Effector CD4-positive, alpha-beta T cell (primary cell): Measurements from ENCODE around the gene RAD51B.

Experiments
- DNase-seq: peaks from one replicate; pipeline ENCODE4 v3.0.0-alpha.2; 2020

The RAD51B gene

DNA sequence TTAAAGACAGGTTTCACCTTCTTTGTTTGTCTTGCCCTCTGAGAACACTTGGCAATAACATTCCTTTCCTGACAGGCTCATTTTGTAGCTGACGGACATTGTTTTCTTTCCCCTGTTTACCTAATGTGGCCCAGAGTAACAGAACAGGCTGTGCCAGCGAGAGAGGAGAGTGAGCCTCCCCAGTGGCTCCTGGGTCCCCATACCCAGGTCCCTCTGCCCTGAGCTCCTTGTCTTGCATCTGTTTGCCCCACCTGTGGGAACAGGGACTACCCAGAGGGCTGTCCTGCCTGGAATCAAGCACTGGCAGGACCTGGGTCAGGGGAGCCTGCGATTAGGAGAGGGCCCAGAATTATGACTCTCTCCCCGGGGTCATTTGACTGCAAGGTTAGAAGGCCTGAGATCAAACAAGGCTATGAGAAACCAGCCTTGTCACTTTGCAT, 750.4 kb downstream of the RAD51B start:
- no peak for DNase-seq

DNA sequence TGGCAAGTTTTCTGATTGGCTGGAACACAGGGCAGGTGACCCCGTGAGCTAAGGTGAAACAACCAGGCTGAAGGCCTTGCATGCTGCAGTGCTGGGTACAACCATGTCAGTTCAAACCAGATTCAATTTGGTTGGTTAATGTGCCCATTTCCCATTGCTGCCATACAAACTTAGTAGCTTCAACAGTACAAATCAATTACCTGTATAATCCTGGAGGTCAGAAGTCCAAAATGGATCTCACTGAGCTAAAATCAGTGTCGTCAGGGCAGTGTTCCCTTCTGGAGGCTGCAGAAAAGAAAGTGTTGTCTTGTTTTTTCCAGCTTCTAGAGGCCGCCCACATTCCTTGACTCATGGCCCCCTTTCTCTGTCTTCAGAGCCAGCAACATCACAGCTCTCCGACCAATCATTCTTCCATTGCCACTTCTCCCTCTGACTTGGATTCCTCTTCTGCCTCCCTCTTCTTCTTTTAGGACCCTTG, 751.6 kb downstream of the RAD51B start:
- no peak for DNase-seq

DNA sequence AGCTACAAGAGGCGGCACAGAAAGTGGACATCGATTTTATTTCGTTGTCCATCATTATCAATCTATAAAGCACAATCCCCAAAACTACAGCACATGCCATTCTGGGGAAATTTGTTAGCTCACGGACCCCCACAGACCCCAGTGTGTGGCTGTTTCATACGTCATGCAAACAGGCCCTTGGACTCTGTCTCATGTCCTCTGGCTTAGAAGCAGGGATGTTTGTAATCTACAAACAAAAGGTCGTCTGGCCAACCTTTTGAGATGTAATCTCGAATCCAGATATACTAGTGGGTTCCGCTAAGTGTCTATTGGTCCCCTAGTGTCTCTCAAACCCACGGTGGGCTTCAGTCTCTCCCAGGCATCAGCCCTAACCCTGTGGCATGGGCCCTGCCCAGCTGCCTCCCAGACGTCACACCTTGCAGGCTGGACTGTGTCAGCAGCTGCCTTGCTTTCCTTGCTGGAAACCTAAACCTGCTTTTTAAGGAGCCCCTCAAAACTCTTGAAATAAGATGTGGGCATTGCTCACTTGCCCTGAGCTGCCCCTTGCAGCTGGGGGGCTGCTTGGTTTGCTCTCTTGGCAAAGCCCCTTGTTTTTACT, 752.4 kb downstream of the RAD51B start:
- no peak for DNase-seq

- DNase-seq = no peak
These were observed 753.5 kb downstream of the RAD51B start for GRCh38 chr14:68573126-68573525.

DNA sequence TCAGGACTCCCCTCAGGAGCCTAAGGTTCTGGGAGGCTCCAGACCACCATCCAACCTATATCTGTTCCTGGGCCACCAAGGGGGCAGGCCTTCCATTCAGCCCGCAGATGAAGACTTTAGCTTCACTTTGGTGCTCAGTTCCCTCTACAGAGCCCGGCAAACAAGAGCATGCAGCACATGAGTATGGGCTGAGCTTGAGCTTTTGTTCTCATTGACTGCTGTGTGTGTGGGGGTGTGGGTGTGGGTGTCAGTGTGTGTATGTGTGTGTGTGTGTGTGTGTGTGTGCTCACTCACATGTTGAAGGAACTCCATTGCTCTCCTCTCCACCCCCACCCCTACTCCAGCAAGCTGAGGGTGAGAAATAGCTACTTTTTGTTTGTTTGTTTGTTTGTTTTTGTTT, 754.1 kb downstream of the RAD51B start:
- no peak for DNase-seq

- DNase-seq = no peak
These were observed 754.9 kb downstream of the RAD51B start for GRCh38 chr14:68574461-68574860.

DNA sequence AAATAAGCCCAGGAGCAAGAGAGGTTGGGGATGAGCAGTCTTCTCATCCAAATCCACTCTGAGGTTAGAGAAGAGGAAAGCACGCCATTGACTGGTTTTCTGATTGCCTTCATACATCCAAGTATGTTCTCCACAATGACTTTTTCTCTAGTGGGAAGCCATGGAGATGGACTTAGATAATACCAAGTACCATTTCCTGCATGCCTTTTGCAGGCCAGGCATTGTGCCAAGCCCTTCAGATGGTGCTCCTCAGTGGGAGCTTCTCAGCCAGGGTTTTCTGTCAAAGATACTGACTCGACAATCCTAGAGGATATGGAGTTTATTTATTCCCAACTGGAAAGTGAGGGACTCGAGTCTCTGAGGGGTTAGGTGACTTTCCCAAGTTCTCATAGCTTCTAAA, 755.3 kb downstream of the RAD51B start:
- DNase-seq = no peak

DNA sequence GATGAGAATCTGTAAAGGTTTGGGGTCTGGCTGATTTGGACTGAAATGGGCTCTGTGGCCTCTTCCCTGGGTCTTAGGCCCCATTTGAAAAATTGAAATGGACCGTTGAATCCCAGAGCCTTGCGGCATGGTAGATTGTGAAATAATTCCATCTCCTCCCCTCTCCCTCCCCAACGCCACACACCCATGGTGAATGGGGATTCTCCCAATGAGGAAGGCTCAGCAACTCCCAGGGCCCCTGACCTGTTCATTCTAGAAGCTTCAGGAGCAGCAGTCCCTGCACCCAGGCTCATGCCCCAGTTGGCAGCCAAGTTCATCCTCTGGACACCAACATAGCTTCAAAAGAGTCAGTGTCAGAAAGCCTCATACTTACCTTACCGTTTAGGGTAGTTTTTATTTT, 755.8 kb downstream of the RAD51B start:
- DNase-seq = no peak

DNA sequence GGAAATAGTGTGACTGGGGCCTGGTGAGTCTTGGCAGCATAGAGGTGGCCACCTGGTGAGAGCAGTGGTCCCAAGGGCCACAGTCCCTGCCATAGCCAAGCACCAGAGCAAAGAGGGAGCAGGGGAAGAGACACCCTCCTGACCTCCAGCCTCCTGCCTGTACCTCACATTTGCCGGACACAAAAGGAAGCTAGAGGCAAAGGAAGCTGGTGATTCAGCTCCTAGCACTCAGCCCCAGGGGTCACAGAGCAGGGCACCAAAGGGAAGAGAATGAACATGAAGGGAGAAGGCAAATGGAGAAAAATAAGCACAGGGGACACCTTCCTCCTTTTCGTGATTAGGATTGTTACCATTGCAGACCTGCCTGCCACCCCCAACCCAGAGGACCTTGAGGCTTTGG, 756.5 kb downstream of the RAD51B start:
- DNase-seq = no peak

GRCh38 chr14:68576496-68577244, 757.1 kb downstream of the RAD51B start:
- no peak for DNase-seq

GRCh38 chr14:68577802-68578541, 758.4 kb downstream of the RAD51B start:
- DNase-seq = no peak

DNA sequence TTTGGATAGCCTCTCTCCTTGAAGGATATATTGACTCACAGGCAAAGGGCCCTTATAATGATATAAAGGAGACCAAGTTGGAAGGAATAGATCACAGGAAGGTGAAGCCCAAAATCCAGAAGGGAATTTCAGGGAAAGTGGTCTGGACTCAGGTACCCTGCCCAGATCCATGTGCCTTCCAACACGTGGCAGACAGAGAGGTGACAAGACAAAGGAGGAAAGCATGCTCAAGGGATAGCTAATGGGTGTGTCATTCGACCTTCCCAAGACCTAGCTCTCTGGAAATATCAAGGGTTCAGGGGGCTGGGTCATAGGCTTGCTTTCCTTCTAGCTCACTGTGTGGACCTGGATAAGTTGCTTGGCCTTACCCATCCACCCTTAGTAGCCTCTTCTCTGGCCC, 759.0 kb downstream of the RAD51B start:
- no peak for DNase-seq

DNA sequence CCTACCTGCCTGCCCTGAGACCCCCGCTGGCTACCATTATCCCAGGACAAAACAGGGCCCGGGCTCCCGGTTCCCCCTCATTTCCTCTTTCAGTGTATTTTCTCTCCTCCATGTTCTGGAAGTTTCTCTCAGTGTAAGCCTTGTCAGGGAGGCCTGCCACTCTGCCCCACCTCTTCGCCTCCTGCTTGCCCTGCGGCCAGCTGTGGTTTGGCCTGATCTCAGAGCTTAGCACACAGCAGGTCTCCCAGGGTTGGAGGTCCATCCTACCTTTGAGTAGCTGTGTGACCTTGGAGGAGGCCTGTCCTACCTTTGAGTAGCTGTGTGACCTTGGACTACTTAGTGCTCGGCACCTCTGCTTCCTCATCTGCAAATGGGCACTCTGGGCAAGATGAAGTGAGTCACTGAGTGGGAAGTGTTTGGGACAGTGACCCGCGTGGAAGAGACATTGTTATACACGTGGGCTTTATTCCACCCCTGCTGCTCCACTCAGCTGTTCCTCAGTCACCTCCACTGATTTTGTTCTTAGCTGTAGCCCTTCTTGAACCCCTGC, 760.6 kb downstream of the RAD51B start:
- DNase-seq = no peak

DNA sequence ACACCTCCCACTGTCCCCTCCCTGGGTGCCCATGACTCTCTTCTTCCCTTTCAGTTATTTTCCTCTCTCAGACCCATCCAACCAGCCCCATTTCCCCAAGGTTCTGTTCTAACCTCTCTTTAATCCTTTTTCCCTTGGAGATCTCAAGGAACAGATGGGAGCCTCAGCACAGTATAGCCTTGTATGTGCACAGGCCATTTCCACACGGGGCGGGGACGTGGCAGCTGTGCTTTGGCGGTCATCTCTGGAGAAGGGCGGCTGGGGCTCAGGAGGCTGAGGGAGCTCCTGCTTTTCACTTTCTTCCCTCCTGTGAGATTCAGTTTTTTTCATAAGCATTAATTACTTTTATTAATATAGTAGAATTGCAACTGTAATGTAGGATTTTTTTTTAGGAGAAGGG, 761.1 kb downstream of the RAD51B start:
- no peak for DNase-seq

GRCh38 chr14:68583548-68584280, 764.1 kb downstream of the RAD51B start:
- DNase-seq = no peak

- DNase-seq = no peak
These were observed 765.2 kb downstream of the RAD51B start for GRCh38 chr14:68584786-68585185.

GRCh38 chr14:68585690-68586089, 766.1 kb downstream of the RAD51B start:
- DNase-seq = no peak

DNA sequence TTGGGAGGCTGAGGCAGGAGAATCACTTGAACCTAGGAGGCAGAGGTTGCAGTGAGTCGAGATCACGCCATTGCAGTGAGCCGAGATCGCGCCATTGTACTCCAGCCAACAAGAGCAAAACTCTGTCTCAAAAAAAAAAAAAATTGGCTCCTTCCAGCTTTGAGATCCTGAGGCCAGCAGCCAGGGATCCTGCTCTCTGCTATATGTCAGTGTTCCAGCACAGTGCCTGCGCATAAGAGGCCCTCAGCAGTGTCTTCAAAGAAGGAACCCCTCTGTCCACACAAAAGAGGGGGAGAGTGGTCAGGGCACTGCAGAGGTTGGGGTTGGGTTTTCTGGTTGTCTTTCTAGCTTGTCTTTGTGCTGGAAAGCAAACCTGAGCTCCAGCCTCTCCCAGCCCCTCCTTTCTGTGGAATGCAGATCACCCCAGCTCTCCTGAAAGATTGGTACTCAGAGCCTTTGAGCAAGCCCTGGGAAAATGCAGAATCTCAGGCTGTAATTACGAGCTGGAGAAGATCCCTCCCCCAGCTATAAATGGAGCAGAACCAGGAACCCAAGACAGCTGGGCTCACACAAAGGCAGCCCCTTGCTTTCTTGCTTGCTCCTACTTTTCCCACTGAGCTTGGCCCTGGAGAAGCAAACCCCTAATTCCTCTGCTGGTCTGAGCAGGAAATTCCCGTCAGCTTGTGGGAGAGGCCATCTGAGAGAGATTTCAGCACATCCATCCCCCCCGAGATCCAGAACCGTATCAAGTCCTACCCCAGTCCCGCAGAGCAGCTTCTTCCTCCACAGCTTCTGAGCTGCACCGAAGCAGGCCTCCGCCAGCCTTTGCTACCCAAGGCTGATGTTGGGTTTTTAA, 767.5 kb downstream of the RAD51B start:
- DNase-seq = no peak

DNA sequence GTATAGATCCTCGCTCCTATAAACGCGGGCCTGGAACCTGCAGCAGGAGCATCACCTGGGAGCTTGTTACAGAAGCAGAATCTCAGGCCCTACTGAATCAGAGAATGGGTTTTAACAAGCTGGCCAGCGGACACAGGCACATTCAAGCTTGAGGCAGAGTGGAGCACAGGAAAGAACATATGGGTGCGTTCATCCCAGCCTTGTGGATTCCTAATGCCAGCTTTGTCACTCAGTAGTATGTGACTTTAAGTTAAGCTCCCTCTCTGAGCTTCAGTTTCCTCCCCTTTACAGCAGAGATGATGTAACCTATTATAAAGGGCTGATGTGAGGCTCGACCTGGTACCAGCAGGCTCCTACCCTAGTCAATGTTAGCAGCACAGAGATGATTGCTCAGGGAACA, 768.4 kb downstream of the RAD51B start:
- DNase-seq = no peak

- DNase-seq = no peak
These were observed 770.0 kb downstream of the RAD51B start for GRCh38 chr14:68589447-68590200.

- no peak for DNase-seq
These were observed 770.6 kb downstream of the RAD51B start for GRCh38 chr14:68590201-68590522.
